NCI-H1930 (cell line): ENCODE results near the gene SLC25A30.
"Not testable (repeated sequence)": the region's sequence is repeated elsewhere in the genome, so short reads cannot be mapped to it uniquely, and the experiment has no call there.

Experiments
- DNase-seq, 2 experiments: peaks; one replicate each; lab custom pipeline; 2025; lab: John Stamatoyannopoulos, UW

The SLC25A30 gene

GRCh38 chr13:45391926-45392325 is 26.2 kb downstream of the SLC25A30 start:
- no peak for DNase-seq

- DNase-seq, result not testable (repeated sequence)
Measured at GRCh38 chr13:45391128-45391527, 27.0 kb downstream of the SLC25A30 start.

DNA sequence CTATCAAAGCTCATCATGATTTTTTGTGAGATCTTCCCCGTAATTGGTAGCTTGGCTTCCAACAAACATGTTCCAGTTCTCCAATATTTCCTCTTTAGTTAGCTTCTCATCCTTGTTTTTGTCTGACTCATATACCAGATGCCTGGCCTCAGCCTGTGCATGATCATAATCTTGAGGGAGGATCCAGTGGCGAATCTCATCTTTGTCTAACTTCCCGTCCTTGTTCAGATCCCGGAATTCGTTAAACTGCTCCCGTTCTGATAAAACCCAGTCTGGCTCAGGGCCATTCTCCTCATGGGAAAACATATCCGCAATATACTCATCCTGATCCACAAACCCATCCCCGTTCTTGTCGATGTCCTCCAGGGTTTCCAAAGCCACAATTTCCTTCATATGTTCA is 27.8 kb downstream of the SLC25A30 start:
- DNase-seq, result not testable (repeated sequence)

DNA sequence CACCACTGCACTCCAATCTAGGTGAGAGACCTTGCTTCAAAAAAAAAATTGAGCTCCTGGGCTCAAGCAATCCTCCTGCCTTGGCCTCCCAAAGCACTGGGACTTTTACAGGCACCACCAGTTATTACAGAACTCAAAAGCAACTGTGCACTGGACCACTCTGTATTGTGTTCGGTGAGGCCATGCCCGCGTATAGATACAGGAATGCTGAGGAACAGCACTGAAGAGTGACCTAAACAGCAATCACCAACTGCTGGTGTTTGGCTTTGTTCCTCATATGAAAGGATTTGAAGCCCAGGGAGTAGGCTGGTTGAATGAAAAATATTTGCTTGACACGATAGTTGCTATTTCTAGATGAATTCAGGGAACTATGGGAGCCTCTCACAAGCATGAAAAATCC is 29.5 kb downstream of the SLC25A30 start:
- no peak for DNase-seq

GRCh38 chr13:45386892-45387575 is 31.1 kb downstream of the SLC25A30 start:
- DNase-seq, result not testable (repeated sequence)

GRCh38 chr13:45385907-45386553 is 32.1 kb downstream of the SLC25A30 start:
- no peak for DNase-seq

- no peak for DNase-seq
Measured at GRCh38 chr13:45385320-45385719, 32.9 kb downstream of the SLC25A30 start.

DNA sequence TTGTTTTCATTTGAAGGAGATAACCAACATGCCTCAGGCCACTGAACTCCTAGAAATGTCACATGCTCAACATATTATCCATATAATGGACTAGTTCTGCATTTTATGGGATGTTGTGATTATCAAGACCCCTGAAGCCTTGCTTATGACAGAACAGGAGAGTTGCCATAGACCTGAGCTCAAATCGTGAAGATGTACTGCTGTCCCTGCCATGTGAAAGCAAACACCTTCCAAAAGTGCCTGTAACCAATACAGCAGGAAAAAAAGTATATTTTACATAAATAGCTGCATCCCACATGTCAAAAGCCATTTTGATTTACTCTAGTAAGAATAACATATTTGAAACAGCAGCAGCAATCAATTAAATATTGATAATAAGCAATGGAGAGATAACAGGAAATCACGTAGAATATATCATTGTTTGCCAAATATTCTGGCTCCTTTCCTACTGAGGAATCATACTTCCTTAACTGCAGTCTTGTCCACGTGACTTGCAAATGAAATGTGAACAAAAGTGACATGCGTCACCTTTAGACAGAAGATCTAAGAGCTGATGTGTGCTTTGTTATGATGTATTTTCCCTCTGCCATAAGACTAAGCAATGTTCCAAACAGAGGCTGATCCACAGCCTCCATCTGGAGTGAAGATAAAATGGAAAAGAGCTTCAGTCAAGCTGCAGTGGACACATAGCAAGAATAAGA is 33.5 kb downstream of the SLC25A30 start:
- DNase-seq, result no peak

GRCh38 chr13:45382739-45383138 is 35.4 kb downstream of the SLC25A30 start:
- not testable (repeated sequence) for DNase-seq

DNA sequence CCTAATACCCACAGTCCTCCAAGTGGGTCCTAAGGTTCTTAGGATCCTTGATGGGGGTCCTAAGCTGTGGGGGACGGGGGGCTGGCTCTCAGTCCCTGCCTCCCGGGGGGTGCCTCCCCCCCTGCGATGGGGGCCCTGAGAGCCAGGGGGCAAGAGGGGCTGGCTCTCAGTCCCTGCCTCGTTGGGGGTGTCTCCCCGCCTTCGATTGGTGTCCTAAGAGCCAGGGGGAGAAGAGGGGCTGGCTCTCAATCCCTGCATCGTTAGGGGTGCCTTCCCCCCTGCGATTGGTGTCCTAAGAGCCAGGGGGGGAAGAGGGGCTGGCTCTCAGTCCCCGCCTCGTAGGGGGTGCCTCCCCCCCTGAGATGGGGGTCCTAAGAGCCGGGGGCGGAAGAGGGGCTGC is 37.0 kb downstream of the SLC25A30 start:
- no peak for DNase-seq

- DNase-seq, result not testable (repeated sequence)
Measured at GRCh38 chr13:45380708-45381107, 37.5 kb downstream of the SLC25A30 start.

- DNase-seq, result not testable (repeated sequence)
Measured at GRCh38 chr13:45379516-45379915, 38.7 kb downstream of the SLC25A30 start.

- DNase-seq, result not testable (repeated sequence)
Measured at GRCh38 chr13:45378786-45379185, 39.4 kb downstream of the SLC25A30 start.

- DNase-seq, result not testable (repeated sequence)
Measured at GRCh38 chr13:45377314-45377713, 40.9 kb downstream of the SLC25A30 start.

DNA sequence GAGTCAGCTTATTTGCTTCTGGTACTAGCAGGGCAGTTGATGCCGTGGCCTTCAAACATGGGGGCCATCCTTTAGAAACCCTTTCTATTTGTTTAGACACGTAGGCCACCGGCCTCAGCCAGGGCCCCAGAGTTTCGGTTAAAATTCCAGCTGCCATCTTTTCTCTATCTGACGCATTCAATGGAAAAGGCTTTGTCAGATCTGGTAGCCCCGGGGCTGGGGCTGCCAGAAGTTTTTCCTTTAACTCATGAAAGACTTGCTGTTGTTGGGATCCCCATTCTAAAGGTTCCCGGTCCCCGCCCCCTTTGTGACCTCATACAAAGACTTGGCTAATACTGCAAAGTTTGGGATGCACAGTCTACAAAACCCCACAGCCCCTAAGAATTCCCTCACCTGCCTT is 41.5 kb downstream of the SLC25A30 start:
- DNase-seq, result not testable (repeated sequence)

DNA sequence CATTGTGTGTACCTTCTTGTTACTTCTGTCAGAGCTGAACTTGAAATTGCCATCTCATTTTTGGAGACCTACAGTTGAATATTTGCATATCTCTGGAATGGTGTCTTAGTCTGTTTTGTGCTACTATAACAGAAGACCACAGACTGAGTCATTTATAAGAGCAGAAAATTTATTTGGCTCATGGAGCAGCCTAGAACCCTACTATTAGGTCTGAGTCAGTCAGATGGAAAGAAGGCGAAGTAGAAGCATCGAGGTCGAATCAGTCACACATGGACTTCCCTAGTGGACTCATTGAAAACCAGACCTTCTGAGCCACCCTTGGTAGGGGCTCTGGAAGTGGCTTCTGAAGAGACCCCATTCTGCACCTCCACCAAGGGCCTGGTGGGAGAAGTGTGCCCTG is 43.3 kb downstream of the SLC25A30 start:
- DNase-seq, result no peak

- no peak for DNase-seq
Measured at GRCh38 chr13:45373162-45373547, 45.0 kb downstream of the SLC25A30 start.

- DNase-seq, result no peak
Measured at GRCh38 chr13:45372189-45373161, 45.7 kb downstream of the SLC25A30 start.

DNA sequence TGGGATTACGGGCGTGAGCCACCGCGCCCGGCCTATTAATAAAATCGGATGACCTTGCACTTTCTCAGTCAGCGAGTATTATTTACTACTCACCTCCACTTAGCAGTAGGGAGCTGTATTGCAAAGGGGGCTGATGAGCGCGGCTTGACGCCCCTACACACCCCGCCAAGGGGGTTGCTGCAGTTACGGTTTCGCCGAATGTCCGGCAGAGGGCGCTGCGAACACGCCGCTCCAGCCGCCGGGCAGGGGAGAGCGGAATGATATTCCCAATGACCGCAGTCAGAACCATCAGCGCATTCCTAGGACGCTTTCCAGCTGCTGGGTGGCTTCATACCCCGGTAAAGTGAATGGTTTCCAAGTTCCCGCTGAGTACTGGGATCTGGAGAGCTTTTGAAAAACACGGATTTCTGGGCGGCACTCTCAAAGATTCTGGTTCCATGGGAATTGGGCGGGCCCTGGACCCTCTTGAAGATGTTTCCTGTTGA is 47.2 kb downstream of the SLC25A30 start:
- DNase-seq, result no peak

GRCh38 chr13:45369116-45369515 is 49.1 kb downstream of the SLC25A30 start:
- no peak for DNase-seq

DNA sequence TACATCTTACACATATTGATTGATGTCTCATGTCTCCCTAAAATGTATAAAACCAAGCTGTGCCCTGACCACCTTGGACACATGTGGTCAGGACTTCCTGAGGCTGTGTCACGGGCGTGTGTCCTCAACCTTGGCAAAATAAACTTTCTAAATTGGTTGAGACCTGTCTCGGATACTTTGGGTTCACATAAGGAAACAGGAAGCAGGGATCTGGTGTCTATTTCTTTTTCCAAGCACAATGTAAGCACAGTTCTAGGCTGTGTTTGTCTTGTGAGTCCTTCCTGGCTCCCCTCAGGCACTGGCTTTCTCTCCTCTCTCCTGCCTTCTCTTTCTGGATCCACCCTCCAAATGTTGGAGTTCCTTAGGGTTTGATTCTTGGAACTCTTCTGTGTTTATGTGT is 49.6 kb downstream of the SLC25A30 start:
- DNase-seq, result no peak

DNA sequence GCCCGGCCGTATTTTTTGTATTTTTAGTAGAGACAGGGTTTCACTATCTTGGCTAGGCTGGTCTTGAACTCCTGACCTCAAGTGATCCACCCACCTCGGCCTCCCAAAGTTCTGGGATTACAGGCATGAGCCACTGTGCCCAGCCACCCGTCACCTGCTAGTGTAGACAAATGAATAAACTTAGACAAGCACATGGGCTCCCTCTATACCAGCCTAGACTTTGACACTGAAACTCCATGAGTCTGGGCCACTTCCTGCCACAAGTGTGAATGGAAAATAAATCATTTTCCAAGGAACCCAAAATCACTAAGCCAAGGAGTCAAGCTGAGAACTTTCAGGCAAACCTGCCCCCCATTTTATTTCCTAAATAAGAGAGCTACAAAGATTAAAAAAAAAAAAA is 50.2 kb downstream of the SLC25A30 start:
- DNase-seq, result no peak
